HG03139 (cell line): ENCODE results near the gene KLK5.
"Not testable (repeated sequence)": the region's sequence is repeated elsewhere in the genome, so short reads cannot be mapped to it uniquely, and the experiment has no call there.

Experiments used
- ATAC-seq: cut with Tn5 transposase; IDR thresholded peaks from one replicate; pipeline ENCODE4 v1.9.1; 2021; ENCODE audit not compliant: unreplicated experiment

KLK5 gene, protein sequence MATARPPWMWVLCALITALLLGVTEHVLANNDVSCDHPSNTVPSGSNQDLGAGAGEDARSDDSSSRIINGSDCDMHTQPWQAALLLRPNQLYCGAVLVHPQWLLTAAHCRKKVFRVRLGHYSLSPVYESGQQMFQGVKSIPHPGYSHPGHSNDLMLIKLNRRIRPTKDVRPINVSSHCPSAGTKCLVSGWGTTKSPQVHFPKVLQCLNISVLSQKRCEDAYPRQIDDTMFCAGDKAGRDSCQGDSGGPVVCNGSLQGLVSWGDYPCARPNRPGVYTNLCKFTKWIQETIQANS

DNA sequence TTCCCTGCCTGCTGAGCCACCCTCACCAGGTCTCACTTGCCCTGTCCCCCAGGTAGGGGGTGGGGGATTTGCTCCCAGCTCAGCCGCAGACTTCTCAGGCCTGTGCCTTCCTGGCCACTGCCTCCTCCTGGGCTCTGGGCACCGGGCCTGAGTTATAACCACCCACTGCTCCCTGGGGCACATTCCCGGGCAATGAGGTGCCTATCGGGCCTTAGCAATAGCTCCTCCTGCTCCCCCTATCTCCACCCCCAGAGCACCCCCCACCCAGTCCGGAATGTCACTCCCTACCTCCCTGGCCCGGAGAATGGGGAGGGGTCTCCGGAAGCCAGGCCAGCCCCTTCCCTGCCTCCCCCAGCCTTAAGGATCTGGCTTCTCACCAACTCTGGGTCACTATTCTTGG lies at the start of gene KLK5:
TSS of gene KLK5 (minus strand) at position 129 of the 400 bp plus-strand sequence. CDS start 381 bp downstream, outside the sequence.
- no peak for ATAC-seq

DNA sequence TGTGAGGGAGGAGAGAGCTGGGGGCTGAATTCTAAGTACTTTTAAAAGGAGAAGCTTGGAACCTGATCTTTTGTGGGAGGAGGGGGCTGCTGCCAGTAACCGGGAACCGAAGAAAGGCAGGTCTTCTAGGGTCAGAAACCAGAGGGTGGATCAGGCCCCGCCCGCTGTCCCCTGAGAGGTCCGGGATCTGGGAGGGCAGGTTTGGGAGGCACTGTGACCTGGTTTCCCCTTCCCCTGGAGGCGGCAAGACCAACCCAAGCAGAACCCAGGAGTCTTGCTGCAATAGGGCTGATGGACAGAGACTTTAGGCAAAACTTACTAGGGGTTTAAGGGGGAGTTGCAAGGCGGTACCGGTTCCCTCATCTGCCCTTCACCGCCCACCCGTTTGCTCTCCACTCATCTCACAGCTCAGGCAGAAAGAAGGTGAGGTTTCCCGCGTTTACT lies 49.3 kb upstream of the KLK5 start:
- no peak for ATAC-seq

DNA sequence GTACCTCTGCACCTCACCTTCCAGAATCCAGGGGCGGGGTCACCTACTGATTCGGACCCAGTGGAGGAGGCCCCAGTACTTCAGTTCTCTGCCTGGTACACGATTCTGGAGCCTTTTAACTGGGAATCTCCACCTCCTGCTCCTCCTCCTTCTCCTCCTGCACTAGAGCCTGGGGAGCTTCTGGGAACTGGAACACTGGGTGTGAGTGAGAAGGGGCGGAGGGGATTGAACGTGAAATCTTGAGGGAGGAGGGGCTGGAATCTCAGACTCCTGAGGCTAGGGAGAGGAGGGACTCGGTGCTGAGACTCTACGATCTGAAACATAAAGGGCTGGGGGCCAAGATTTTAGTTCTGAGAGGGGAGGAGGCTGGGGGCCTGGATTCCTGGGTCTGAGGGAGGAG lies 48.7 kb upstream of the KLK5 start, which contains the start of gene KLK8:
TSS of gene KLK8 (minus strand) at position 90 of the 400 bp plus-strand sequence. CDS start 437 bp downstream, outside the sequence.
- no peak for ATAC-seq

DNA sequence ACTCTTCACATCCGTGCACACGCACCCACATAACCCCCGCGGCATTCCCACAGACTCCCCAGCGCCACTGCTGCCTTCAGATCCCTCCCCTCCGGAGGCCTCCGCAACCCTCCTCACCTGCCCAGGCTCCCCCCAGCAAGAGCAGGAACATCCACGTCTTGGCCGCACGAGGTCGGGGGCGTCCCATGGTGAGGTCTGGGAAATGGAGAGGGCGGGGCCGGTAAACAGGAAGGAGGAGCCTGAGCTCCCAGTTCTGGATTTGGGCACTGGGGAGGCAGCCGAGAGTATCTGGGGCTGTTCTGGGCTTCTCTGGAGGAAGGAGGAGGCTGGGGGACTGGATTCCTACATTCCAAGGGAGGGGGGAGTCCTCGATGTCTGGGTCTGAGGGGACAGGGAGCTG lies 48.1 kb upstream of the KLK5 start:
- no peak for ATAC-seq

DNA sequence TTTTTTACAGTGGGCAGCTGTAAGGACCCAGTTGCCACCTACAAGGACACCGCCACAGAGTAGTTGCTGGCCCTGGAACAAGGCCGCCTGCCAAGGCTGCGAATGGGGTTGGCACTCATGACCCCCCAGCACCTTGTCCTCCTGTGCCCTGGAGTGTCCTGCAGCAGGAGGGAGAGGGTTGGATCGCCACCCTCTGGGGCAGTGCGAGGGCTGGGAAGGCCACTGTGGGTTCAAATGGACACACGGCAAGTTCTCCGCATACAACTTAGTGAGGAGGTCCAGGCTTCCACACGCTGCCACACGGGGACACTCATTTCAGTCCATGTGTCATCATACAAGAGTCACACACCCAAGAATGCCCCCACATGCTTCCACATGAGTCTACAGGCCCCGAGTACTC lies 47.6 kb upstream of the KLK5 start:
- ATAC-seq = no peak

DNA sequence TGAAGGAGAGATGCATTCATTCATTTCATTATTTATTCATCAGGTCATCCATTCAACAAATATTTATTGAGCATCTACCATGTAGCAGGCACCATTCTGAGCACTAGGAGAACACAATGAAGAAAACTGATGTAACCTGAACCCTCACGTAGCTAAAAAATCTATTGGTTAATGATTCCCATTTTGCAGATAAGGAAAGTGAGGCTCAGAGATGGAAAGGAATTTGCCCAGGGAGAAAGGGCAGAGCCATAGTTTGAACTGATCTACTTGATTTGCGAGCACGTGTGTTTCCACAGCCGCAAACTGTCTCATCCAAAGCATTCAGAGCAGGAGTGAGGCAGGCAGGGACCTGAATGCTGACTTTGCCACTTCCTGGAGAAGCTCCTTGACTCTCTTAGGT lies 45.8 kb upstream of the KLK5 start:
- ATAC-seq = no peak

DNA sequence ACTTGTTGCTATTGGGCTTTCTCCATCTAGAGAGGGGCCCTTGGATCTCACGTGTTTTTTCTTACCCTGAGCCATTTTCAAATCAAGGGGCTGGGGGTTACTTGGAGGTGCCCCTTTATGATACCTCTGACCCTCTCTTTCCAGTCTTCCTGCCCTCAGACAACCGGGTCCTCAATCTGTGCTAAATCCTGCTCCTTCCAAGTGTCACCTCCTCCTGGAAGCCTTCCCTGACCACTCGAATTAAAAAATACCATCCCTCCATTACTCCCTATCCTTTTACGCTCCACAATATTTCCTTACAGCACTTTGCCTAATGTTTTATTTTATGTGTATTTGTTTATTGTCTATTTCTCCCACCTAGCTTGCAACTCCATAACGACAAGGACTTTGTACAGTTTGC lies 45.2 kb upstream of the KLK5 start:
- ATAC-seq = no peak

DNA sequence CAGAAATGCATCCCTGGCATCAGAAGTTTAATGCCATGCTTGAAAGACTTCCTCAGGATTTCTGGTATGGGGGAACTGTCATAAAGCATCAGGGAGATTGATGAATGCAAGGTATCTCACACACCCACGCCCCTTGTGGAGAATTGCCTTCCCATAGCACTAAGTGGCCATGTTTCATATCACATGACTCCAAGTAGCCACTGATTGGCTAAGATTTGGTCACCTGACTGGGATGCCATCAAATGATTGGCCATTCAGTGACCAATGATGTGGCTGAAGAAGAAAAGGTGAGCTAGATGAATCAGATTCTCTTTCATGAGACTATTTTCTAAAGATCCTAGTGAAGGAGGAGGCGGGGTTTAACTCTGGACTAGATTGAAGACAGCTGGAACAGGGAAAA lies 41.3 kb upstream of the KLK5 start:
- no peak for ATAC-seq

DNA sequence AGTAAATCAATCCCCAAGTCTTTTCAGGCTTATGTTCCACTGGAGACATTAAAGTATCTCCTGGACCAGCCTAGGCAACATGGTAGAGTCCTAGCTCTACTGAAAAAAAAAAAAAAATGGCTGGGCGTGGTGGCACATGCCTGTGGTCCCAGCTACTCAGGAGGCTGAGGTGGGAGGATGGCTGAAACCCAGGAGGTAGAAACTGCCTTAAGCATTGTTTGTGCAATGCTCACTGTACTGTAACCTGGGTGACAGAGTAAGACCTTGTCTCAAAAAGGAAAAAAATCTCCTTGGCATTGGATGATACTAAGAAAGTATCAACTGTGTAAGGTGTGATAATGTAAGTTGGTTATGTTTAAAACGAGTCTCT lies 39.8 kb upstream of the KLK5 start:
- ATAC-seq = no peak

DNA sequence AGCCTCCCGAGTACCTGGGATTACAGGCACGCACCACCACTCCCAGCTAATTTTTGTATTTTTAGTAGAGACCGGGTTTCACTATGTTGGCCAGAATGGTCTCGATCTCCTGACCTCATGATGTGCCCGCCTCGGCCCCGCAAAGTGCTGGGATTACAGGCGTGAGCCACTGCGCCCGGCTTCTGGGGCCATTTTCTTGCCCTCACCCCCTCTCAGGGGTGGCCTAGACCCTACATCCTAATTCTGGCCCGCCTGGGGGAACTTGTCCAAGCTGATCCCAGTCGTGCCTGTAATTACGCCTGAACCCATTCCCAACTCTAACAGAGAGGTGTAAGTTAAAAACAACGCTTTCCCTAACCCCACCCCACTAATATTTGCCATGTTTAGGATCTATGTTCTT lies 31.6 kb upstream of the KLK5 start:
- not testable (repeated sequence) for ATAC-seq

DNA sequence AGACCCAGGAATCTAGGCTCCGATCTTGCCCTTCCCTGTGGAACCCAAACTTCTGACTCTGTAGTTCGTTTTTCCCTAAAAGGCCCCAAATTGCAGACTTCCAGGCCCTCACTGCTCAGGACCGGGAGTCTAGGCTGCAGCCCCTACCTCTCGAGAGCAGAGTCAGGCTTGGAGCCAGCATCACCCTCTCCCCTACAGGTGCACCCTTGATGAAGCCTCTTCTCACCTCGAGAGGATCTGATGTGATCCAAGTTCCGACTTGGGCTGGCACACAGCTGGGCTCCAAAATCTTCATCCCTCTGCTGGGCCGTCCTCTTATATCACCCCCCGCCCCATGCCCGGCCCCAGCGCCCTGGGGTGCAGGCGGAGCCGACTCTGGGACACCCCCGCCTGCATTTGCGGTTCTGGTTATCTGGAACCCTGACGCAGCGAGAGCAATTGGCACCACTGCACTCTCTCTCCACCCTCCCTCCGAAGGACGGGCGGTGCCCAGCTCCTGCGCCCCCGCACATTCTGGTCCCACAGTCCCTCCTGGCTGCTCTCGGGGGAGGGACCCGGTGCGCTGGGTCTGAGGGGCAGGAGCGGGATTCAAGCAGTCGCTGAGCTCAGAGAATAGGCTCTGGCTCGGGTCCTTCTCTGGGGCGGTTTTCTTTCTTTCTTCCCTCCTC lies 30.9 kb upstream of the KLK5 start, which contains the start of gene KLK7:
TSS of gene KLK7 (minus strand) at position 293 of the 668 bp plus-strand sequence. CDS start 1,518 bp downstream, outside the sequence.
- no peak for ATAC-seq

DNA sequence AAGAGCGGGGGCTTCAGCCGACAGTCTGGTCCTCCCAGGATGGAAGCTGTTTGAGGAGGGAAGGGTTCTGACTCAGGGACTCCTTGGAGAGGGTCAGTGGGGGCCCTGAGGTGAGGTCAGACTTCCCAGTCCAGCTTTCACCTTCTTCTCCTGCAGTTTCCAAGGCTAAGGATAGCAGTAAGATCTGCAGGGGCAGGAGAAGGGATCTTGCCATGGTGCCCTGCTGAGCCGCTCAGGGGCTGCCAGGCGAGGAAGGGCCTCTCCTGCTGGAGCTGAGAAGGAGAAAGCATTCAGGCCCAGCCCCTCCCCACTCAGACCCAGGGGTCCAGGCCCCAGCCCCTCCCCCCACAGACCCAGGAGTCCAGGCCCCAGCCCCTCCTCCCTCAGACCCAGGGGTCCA lies 29.3 kb upstream of the KLK5 start:
- ATAC-seq = no peak

DNA sequence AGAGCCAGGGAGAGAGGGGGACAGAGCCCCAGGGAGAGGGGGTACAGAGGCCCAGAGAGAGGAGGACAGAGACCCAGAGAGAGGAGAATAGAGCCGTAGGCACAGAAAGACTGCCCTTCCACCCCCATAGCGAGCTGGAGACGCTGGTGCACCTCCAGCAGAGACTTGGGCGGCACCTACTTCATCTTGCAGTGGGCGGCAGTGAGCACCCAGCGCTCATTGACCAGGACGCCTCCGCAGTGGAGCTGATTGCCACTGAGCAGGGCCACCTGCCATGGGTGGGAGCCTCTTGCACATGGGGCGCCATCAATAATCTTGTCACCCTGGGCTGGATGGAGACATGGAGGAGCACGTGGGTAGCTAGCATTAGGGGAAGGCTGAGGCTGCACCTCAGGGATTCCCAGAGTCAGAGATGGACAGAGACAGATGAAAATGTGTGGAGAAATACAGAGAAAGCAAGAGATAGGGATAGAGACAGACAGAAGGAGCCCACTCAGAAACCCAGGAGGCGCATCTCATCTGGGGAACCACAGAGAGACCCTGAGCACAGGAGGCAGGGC lies 28.8 kb upstream of the KLK5 start:
- no peak for ATAC-seq

DNA sequence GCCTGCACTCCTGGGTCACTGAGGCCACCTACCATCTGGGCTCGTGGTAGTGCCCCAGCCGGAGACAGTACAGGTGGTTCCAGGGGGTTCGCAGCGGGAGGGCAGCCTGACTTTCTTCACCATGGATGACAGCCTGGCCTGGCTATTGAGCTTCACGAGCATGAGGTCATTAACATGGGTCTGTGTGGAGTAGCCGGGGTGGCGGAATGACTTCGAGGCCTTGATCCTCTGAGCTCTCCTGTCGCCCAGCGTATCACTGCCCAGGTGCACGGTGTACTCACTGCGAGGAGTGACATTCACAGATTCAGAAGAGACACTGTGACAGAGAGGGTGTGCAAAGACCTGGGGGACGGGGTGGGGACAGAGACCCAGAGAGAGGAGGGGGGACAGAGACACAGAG lies 27.4 kb upstream of the KLK5 start:
- no peak for ATAC-seq

DNA sequence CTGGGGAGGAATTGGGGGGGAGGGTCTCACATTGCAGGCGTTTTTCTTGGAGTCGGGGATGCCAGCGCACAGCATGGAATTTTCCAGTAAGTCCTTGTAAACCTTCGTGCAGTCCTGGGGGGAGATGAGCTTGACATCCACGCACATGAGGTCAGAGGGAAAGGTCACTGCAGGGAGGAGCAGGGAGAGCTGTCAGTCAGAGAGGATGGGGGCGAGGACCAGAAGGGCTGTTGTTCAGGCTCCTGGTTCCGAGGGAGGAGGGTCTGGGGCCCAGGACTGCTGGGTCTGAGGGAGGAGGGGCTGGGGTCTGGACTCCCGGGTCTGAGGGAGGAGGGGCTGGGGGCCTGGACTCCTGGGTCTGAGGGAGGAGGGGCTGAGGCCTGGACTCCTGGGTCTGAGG lies 26.9 kb upstream of the KLK5 start:
- no peak for ATAC-seq

DNA sequence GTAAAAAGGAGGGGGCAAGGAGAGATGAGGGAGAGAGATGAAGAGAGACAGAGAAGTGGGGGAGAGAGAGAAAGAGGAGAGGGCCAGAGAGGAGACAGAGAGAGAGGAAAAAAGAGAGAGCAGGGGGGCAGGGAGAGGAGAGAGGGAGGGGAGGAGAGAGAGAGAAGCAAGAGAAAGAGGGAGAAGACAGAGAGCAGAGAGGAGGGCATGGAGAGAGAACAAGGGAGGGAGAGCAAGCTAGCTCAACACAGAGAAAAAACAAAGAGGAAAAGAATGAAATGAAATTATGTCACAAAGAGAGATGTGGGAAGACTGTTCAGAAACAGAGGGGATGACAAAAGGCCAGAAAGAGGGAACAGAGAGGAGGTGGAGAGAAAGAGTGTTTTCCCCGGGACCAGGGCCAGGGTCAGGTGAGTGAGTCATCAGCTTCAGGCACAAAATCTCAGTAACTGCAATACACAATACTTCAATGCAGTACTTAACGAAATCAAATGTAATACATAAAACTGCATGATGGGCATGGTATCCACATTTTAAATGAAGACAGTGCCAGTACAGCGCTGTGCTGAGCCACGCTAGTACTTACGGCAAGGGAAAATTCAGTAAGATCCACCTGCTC lies 26.0 kb upstream of the KLK5 start:
- no peak for ATAC-seq

DNA sequence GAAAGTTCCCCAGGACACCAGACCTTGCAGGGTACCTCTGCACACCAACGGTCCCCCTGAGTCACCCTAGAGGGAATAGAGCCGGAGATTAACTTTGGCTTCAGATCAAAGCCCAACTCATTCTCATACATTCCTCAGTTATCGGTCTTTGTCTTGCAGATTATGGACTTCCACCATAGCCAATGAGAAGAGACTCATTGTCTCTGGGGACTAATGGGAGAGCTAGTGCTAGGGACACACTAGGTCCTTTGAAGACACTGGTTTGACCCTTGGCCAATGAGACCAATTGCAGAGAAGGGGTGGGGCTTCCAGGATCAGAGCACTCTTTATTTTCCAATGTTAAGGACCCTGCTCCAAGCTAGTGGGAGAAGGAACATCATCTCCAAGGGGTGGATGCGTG lies 24.8 kb upstream of the KLK5 start:
- no peak for ATAC-seq

DNA sequence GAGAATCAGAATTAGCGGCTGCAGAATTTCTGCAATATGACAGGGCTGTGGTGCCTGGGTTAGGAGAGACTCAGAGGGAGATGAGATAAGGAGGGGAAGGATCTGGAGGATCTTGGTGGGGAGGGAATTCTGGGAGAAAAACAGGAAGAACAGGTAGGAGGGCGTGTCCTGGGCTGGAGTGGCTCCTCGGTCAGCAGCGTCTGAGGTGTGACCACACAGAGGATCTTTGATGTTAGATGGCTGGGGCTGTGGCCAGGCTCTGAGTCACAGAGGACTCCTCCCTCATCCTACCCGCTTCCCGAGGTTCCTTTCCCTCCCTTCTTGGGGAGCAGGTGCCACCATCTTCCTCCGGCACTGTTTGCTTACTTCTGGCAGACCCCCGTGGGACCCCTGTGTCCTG lies 22.9 kb upstream of the KLK5 start:
- no peak for ATAC-seq

DNA sequence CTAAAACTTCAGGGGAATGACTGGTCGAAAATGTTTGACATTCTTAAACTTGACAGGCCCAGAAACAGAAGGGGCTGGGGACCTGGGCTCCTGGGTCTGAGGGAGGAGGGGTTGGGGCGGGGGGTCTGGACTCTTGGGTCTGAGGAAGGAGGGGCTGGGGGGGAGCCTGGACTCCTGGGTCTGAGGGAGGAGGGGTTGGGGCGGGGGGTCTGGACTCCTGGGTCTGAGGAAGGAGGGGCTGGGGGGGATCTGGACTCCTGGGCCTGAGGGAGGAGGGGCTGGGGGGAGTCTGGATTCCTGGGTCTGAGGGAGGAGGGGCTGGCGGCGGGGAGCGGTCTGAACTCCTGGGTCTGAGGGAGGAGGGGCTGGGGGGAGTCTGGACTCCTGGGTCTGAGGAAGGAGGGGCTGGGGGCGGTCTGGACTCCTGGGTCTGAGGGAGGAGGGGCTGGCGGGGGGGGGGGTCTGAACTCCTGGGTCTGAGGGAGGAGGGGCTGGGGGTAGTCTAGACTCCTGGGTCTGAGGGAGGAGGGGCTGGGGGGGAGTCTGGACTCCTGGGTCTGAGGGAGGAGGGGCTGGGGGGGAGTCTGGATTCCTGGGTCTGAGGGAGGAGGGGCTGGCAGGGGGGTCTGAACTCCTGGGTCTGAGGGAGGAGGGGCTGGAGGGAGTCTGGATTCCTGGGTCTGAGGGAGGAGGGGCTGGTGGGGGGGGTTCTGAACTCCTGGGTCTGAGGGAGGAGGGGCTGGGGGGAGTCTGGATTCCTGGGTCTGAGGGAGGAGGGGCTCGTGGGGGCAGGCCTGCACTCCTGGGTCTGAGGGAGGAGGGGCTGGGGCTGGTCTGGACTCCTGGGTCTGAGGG lies 22.1 kb upstream of the KLK5 start:
- ATAC-seq = no peak

DNA sequence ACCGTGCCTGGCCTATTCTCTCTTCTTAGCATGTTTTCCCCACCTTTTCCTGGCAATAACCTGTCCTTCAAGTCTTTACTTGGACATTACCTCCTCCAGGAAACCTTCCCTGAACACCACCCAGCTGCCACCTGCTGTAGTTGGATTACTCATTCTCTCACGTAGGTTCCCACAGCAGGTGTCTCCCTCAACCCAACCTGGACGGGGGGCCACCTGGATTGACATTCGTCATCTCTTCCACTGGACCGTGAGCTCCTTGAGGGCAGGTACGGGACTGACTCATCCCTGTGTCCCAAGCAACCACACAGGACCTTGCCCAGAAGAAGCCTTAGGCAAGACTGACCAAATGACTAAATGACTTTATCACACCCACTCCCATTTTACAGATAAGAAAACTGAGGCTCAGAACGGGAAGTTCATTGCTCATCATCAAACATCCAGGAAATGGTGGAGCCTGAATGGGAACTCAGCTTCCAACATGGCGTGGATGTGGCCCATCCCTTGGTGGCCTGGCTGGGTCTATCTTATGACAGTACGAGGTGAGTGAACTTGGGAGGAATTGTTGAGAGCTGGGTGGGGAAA lies 20.0 kb upstream of the KLK5 start:
- no peak for ATAC-seq
